Esophagus muscularis mucosa (tissue), 4 donors: ENCODE results near the gene PIP5K1B.

Experiments used
- EP300 ChIP-seq: sonication (generic); formaldehyde crosslinking; IDR thresholded peaks from one replicate; pipeline ENCODE4 v1.6.1; 2017; ENCODE audit warnings: antibody characterized with exemption
- POLR2A ChIP-seq: fragments of 450-650 bp; IDR thresholded peaks from one replicate; pipeline ENCODE4 v1.6.1; 2017; ENCODE audit warnings: antibody characterized with exemption, moderate library complexity, mild to moderate bottlenecking, low read depth
- POLR2AphosphoS5 ChIP-seq, 2 donors: sonication (generic); formaldehyde crosslinking; IDR thresholded peaks; one replicate each; pipeline ENCODE4 v1.6.1; 2017; ENCODE audit warnings: antibody characterized with exemption in 2 of 2
- TF ChIP-seq, protein P1 (sequence below), 3 experiments: fragments of 200-600 bp in 2 of 3; fragments of 450-650 bp in 1 of 3; sonication (generic) in 2 of 3; IDR thresholded peaks; one replicate each; pipeline ENCODE4 v1.5.1; 2017 to 2019; ENCODE audit warnings: antibody characterized with exemption in 3 of 3, mild to moderate bottlenecking in 2 of 3, moderate library complexity in 1 of 3

- TF ChIP-seq, protein P1, sequence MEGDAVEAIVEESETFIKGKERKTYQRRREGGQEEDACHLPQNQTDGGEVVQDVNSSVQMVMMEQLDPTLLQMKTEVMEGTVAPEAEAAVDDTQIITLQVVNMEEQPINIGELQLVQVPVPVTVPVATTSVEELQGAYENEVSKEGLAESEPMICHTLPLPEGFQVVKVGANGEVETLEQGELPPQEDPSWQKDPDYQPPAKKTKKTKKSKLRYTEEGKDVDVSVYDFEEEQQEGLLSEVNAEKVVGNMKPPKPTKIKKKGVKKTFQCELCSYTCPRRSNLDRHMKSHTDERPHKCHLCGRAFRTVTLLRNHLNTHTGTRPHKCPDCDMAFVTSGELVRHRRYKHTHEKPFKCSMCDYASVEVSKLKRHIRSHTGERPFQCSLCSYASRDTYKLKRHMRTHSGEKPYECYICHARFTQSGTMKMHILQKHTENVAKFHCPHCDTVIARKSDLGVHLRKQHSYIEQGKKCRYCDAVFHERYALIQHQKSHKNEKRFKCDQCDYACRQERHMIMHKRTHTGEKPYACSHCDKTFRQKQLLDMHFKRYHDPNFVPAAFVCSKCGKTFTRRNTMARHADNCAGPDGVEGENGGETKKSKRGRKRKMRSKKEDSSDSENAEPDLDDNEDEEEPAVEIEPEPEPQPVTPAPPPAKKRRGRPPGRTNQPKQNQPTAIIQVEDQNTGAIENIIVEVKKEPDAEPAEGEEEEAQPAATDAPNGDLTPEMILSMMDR (IDR thresholded peaks at IDR 0.05) = no peak
- no peak for TF ChIP-seq POLR2A
- TF ChIP-seq EP300 = no peak
- no peak for TF ChIP-seq POLR2AphosphoS5 (IDR thresholded peaks at IDR 0.05)
These were observed 123.1 kb downstream of the PIP5K1B start for GRCh38 chr9:68827837-68828744.
